ENCODE results near the gene NFIB.

GRCh38 chr9:14273696-14274121 lies 40.2 kb downstream of the NFIB start:
- TF ChIP-seq YY1 (IDR thresholded peaks at IDR 0.05; ENCODE audit: insufficient read depth, insufficient read length) (no peak), SUZ12 (IDR thresholded peaks at IDR 0.05; ENCODE audit: extremely low read depth, insufficient read depth, insufficient read length) (no peak)

All from NT2/D1 (cell line).